ENCODE measurements around the gene DOCK3. TPM values are rescaled to one million over a fixed set of nuclear protein-coding genes. Genes with fewer than 3 reads are reported as not detected.

The DOCK3 gene
- polyA plus RNA-seq, 2 donors = 0.93 to 2.8 TPM

DNA sequence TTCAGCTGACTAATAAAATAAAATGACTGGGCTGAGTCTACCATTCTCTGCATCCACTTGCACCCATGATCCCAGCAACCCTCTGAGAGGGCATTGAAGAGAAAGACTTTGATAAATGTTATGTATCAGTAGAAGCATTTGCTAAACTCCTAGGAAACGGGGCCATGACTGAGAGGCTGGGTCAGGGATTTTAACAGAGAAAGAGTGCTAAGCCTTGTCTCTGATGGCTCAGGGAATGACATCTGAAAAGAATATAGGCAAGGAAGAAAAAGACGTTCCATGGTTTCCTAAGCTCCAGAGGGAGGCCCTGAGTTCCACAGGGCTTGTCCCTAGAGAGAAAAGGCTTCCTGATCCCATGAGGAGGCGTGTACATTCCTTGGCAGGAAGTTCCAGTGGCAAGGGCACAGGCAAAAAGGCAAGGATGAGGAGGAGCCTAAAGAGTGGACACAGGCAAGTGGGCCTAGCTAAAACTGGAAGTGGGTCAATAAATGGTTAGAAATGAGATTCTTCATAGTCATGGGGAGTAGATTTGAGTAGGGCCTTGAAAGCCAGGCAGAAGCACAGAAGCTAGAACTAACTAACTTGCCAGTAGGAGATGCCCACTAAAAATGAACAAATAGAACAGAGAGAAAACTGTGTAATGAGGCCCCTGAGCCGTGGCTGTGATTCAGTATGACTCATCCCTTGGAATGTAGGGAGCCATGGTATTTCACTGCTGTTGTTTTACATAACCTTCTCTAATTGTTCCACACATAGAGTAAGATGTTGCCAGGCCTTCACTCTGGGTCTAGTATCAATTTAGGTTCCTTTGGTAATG, 665.5 kb downstream of the DOCK3 start:
- Histone ChIP-seq H3K36me3 (ENCODE audit: control insufficient read depth in 2 of 2, insufficient read depth in 2 of 2, low read length in 1 of 2) (no peaks in the 10 kb centered on the region), H3K4me1 (ENCODE audit: control insufficient read depth in 2 of 2, insufficient read depth in 2 of 2, low read length in 1 of 2) (peaks cover 4 to 10% of the 10 kb centered on the region in 2 donors), H3K4me3 (ENCODE audit: low read depth in 1 of 2, low read length in 2 of 2) (no peak overlapping the region), H3K27me3 (ENCODE audit: control insufficient read depth in 1 of 2, insufficient read depth in 2 of 2, low read length in 2 of 2) (no peaks in the 10 kb centered on the region), H3K27ac (ENCODE audit: low read depth in 2 of 2, low read length in 1 of 2) (peak overlapping the region; percentile 52 to 75), H3K9me3 (ENCODE audit: control insufficient read depth in 2 of 2, insufficient read depth in 1 of 2, low read depth in 1 of 2, low read length in 1 of 2) (no peaks in the 10 kb centered on the region)
- WGBS, 2 donors = 38 to 48% methylated on average over 4 of the region's 4 CpGs

GRCh38 chr3:51340989-51341636, 666.4 kb downstream of the DOCK3 start:
- Histone ChIP-seq H3K4me1 (ENCODE audit: control insufficient read depth in 2 of 2, insufficient read depth in 2 of 2, low read length in 1 of 2) (peaks cover 4 to 10% of the 10 kb centered on the region in 2 donors), H3K27me3 (ENCODE audit: control insufficient read depth in 1 of 2, insufficient read depth in 2 of 2, low read length in 2 of 2) (no peaks in the 10 kb centered on the region), H3K9me3 (ENCODE audit: control insufficient read depth in 2 of 2, insufficient read depth in 1 of 2, low read depth in 1 of 2, low read length in 1 of 2) (no peaks in the 10 kb centered on the region), H3K4me3 (ENCODE audit: low read depth in 1 of 2, low read length in 2 of 2) (no peak overlapping the region), H3K36me3 (ENCODE audit: control insufficient read depth in 2 of 2, insufficient read depth in 2 of 2, low read length in 1 of 2) (no peaks in the 10 kb centered on the region), H3K27ac (ENCODE audit: low read depth in 2 of 2, low read length in 1 of 2) (peak overlapping the region; percentile 17 to 50)
- 88% methylated on average over 8 of the region's 8 CpGs for WGBS, 2 donors

DNA sequence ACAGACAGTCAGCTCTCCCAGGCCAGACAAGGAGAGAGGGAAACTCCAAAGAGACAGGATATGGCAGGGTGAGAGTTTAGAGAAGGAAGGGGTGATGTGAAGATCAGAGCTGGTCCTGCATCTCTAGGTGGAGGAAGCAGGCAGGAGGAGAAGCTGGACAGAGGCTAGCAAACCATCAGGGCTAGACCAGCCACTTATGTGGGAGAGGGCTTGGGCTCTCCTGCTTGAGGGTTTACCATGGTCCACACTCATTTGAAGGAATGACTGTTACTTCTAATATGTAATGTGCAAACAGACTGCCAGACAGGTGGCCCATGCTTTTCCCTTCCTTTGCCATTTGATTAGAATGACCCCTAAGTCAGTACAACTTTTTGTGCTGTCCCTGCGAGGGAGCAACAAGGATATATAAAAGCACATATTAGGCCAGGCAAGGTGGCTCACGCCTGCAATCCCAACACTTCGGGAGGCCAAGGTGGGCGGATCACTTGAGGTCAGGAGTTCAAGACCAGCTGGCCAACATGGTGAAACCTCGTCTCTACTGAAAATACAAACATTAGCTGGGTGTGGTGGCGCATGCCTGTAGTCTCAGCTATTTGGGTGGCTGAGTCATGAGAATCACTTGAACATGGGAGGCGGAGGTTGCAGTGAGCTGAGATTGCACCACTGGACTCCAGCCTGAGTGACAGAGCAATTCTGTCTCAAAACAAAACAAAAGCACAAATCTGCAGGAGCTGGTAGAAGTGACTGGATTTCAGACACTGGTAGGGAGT, 669.4 kb downstream of the DOCK3 start:
- H3K27ac ChIP-seq (ENCODE audit: low read depth in 2 of 2, low read length in 1 of 2) = peak overlapping the region in 1 of 2 donors; percentile 38
- no peaks in the 10 kb centered on the region for H3K9me3 ChIP-seq (ENCODE audit: control insufficient read depth in 2 of 2, insufficient read depth in 1 of 2, low read depth in 1 of 2, low read length in 1 of 2)
- no peak overlapping the region for H3K4me3 ChIP-seq (ENCODE audit: low read depth in 1 of 2, low read length in 2 of 2)
- 60 to 63% methylated on average over 7 of the region's 7 CpGs for WGBS, 2 donors
- no peaks in the 10 kb centered on the region for H3K27me3 ChIP-seq (ENCODE audit: control insufficient read depth in 1 of 2, insufficient read depth in 2 of 2, low read length in 2 of 2)
- no peaks in the 10 kb centered on the region for H3K36me3 ChIP-seq (ENCODE audit: control insufficient read depth in 2 of 2, insufficient read depth in 2 of 2, low read length in 1 of 2)
- peaks cover 4 to 10% of the 10 kb centered on the region in 2 donors for H3K4me1 ChIP-seq (ENCODE audit: control insufficient read depth in 2 of 2, insufficient read depth in 2 of 2, low read length in 1 of 2)

GRCh38 chr3:51350751-51351150, 676.0 kb downstream of the DOCK3 start:
- no peak overlapping the region for H3K27ac ChIP-seq (ENCODE audit: low read depth in 2 of 2, low read length in 1 of 2)
- 86 to 89% methylated on average over 1 of the region's 1 CpG for WGBS, 2 donors
- peaks cover 0 to 2% of the 10 kb centered on the region in 2 donors for H3K9me3 ChIP-seq (ENCODE audit: control insufficient read depth in 2 of 2, insufficient read depth in 1 of 2, low read depth in 1 of 2, low read length in 1 of 2)
- no peaks in the 10 kb centered on the region for H3K36me3 ChIP-seq (ENCODE audit: control insufficient read depth in 2 of 2, insufficient read depth in 2 of 2, low read length in 1 of 2)
- H3K27me3 ChIP-seq (ENCODE audit: control insufficient read depth in 1 of 2, insufficient read depth in 2 of 2, low read length in 2 of 2) = no peaks in the 10 kb centered on the region
- peaks cover 3 to 9% of the 10 kb centered on the region in 2 donors for H3K4me1 ChIP-seq (ENCODE audit: control insufficient read depth in 2 of 2, insufficient read depth in 2 of 2, low read length in 1 of 2)
- no peak overlapping the region for H3K4me3 ChIP-seq (ENCODE audit: low read depth in 1 of 2, low read length in 2 of 2)

DNA sequence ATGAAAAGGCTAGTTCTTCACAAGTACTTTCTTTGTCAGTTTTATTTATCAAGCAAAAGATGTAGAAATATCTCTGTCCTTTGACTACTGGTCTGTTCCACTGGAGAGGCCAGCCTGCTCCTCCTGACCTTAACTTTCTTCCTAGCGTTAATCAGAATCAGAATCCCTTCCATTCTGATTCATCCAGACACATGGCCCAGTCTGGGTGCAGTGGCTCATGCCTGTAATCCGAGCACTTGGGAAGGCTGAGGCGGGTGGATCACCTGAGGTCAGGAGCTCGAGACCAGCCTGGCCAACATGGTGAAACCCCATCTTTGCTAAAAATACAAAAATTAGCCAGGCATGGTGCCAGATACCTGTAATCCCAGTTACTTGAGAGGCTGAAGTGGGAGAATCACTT, 678.4 kb downstream of the DOCK3 start:
- no peaks in the 10 kb centered on the region for H3K27me3 ChIP-seq (ENCODE audit: control insufficient read depth in 1 of 2, insufficient read depth in 2 of 2, low read length in 2 of 2)
- peaks cover 0 to 2% of the 10 kb centered on the region in 2 donors for H3K9me3 ChIP-seq (ENCODE audit: control insufficient read depth in 2 of 2, insufficient read depth in 1 of 2, low read depth in 1 of 2, low read length in 1 of 2)
- no peak overlapping the region for H3K27ac ChIP-seq (ENCODE audit: low read depth in 2 of 2, low read length in 1 of 2)
- WGBS, 2 donors = 93 to 96% methylated on average over 4 of the region's 4 CpGs
- peaks cover 3 to 15% of the 10 kb centered on the region in 2 donors for H3K4me1 ChIP-seq (ENCODE audit: control insufficient read depth in 2 of 2, insufficient read depth in 2 of 2, low read length in 1 of 2)
- H3K4me3 ChIP-seq (ENCODE audit: low read depth in 1 of 2, low read length in 2 of 2) = no peak overlapping the region
- H3K36me3 ChIP-seq (ENCODE audit: control insufficient read depth in 2 of 2, insufficient read depth in 2 of 2, low read length in 1 of 2) = no peaks in the 10 kb centered on the region

DNA sequence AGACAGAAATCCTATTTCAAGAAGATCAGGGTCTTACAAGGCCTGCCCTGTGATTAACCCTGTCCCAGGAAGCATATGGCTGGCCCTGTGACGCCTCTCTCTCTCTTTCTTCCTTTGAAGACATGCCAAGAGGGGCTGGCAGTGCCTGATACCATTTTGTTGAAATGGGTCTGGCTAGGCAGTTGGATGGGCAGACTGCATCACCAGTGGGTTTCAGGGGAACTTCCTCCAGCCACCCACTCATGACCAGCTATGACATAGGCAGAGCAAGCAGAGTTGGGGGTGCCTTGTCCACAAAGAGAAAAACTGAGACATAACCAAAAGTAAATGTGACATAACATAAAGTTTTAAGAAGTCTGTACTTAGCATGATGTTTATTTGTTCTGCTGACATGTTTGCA, 679.0 kb downstream of the DOCK3 start:
- Histone ChIP-seq H3K27ac (ENCODE audit: low read depth in 2 of 2, low read length in 1 of 2) (no peak overlapping the region), H3K36me3 (ENCODE audit: control insufficient read depth in 2 of 2, insufficient read depth in 2 of 2, low read length in 1 of 2) (no peaks in the 10 kb centered on the region), H3K27me3 (ENCODE audit: control insufficient read depth in 1 of 2, insufficient read depth in 2 of 2, low read length in 2 of 2) (no peaks in the 10 kb centered on the region), H3K9me3 (ENCODE audit: control insufficient read depth in 2 of 2, insufficient read depth in 1 of 2, low read depth in 1 of 2, low read length in 1 of 2) (peaks cover 0 to 2% of the 10 kb centered on the region in 2 donors), H3K4me3 (ENCODE audit: low read depth in 1 of 2, low read length in 2 of 2) (no peak overlapping the region), H3K4me1 (ENCODE audit: control insufficient read depth in 2 of 2, insufficient read depth in 2 of 2, low read length in 1 of 2) (peaks cover 3 to 15% of the 10 kb centered on the region in 2 donors)
- 83 to 93% methylated on average over 1 of the region's 1 CpG for WGBS, 2 donors

GRCh38 chr3:51354172-51354571, 679.4 kb downstream of the DOCK3 start:
- Histone ChIP-seq H3K36me3 (ENCODE audit: control insufficient read depth in 2 of 2, insufficient read depth in 2 of 2, low read length in 1 of 2) (no peaks in the 10 kb centered on the region), H3K9me3 (ENCODE audit: control insufficient read depth in 2 of 2, insufficient read depth in 1 of 2, low read depth in 1 of 2, low read length in 1 of 2) (peaks cover 0 to 2% of the 10 kb centered on the region in 2 donors), H3K4me3 (ENCODE audit: low read depth in 1 of 2, low read length in 2 of 2) (no peak overlapping the region), H3K27ac (ENCODE audit: low read depth in 2 of 2, low read length in 1 of 2) (no peak overlapping the region), H3K4me1 (ENCODE audit: control insufficient read depth in 2 of 2, insufficient read depth in 2 of 2, low read length in 1 of 2) (peaks cover 3 to 15% of the 10 kb centered on the region in 2 donors), H3K27me3 (ENCODE audit: control insufficient read depth in 1 of 2, insufficient read depth in 2 of 2, low read length in 2 of 2) (no peaks in the 10 kb centered on the region)
- WGBS, 2 donors = 86% methylated on average over 2 of the region's 2 CpGs

DNA sequence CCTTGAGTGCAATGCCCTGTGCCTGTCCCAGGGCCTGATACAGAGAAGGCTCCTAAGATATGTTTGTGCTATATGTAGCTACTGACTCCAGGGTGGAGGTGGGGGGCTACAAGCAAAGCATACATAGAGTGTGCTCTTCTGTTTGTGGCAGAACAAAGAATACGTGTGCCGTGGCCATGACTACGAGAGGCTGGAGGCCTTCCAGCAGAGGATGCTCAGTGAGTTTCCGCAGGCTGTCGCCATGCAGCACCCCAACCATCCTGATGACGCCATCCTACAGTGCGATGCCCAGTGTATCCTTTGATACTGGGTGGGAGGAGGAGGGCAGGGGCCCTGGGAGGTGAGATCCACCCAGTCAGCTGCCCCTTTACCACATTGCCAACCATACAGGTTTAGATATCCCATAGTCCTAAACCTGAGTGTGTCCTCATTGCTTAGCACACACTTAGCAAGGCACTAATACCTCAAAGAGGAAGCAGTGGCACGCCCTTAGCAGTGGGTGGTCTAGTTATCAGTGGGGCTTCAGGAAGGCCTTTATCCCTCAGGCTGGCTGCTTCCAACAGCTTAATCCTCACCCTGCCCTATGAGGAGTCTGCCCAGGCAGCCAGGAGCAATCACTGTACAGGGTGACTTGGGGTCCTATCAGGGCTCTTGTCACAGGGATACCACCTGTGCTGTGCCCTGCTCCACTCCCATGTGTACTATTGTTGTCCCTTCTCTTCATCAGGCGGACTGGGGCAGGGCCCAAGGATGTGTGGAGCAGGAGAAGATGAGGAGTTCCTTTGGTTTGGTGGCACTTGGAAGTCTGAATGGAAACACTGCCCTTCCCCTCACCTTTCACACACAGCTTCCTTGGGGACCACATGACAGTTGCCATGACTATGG, 680.2 kb downstream of the DOCK3 start:
- H3K4me3 ChIP-seq (ENCODE audit: low read depth in 1 of 2, low read length in 2 of 2) = no peak overlapping the region
- H3K27me3 ChIP-seq (ENCODE audit: control insufficient read depth in 1 of 2, insufficient read depth in 2 of 2, low read length in 2 of 2) = no peaks in the 10 kb centered on the region
- WGBS, 2 donors = 83 to 89% methylated on average over 9 of the region's 9 CpGs
- no peaks in the 10 kb centered on the region for H3K36me3 ChIP-seq (ENCODE audit: control insufficient read depth in 2 of 2, insufficient read depth in 2 of 2, low read length in 1 of 2)
- peak overlapping the region; percentile 84 to 92 for H3K27ac ChIP-seq (ENCODE audit: low read depth in 2 of 2, low read length in 1 of 2)
- H3K4me1 ChIP-seq (ENCODE audit: control insufficient read depth in 2 of 2, insufficient read depth in 2 of 2, low read length in 1 of 2) = peaks cover 3 to 15% of the 10 kb centered on the region in 2 donors
- H3K9me3 ChIP-seq (ENCODE audit: control insufficient read depth in 2 of 2, insufficient read depth in 1 of 2, low read depth in 1 of 2, low read length in 1 of 2) = no peaks in the 10 kb centered on the region

Data from esophagus (tissue), 2 donors.